Measurements from ENCODE around the gene MALRD1.

MALRD1 gene

GRCh38 chr10:19416164-19416563 is 367.6 kb downstream of the MALRD1 start:
- FAIRE-seq (no peak), DNase-seq (ENCODE audit: insufficient read length, low spot score) (no peak)
- TF ChIP-seq POLR2A (IDR thresholded peaks at IDR 0.05; ENCODE audit: low read depth, low read length): no peak

DNA sequence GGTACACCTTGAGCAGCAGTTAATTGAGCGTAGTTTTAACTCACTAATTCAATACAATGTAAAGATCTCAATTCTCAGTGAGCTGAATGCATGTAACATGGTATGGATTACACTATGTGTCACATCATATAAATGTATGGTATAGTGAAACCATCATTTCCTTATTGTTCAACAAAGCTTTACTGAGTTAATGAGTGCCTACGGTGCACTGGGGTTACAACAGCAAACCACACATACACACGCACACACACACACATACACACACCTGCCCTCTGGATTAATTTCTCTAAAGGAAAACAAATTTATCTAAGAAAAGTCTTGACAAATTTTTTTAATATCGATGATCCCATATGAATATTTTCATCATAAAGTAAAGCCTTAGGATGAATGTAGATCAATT is 369.1 kb downstream of the MALRD1 start:
- TF ChIP-seq POLR2A (IDR thresholded peaks at IDR 0.05; ENCODE audit: low read depth, low read length): no peak
- FAIRE-seq: no peak
- no peak for DNase-seq (ENCODE audit: insufficient read length, low spot score)

- DNase-seq (ENCODE audit: insufficient read length, low spot score) (no peak), FAIRE-seq (no peak)
- TF ChIP-seq POLR2A (IDR thresholded peaks at IDR 0.05; ENCODE audit: low read depth, low read length): no peak
Observed at GRCh38 chr10:19421674-19422073, 373.1 kb downstream of the MALRD1 start.

- FAIRE-seq (no peak), DNase-seq (ENCODE audit: insufficient read length, low spot score) (no peak)
- no peak for TF ChIP-seq POLR2A (IDR thresholded peaks at IDR 0.05; ENCODE audit: low read depth, low read length)
Observed at GRCh38 chr10:19426034-19426433, 377.4 kb downstream of the MALRD1 start.

- DNase-seq (ENCODE audit: insufficient read length, low spot score) (no peak), FAIRE-seq (no peak)
- TF ChIP-seq POLR2A (IDR thresholded peaks at IDR 0.05; ENCODE audit: low read depth, low read length): no peak
Observed at GRCh38 chr10:19431622-19432351, 383.2 kb downstream of the MALRD1 start.

- no peak for FAIRE-seq
- no peak for TF ChIP-seq POLR2A (IDR thresholded peaks at IDR 0.05; ENCODE audit: low read depth, low read length)
- no peak for DNase-seq (ENCODE audit: insufficient read length, low spot score)
Observed at GRCh38 chr10:19449860-19450259, 401.3 kb downstream of the MALRD1 start.

DNA sequence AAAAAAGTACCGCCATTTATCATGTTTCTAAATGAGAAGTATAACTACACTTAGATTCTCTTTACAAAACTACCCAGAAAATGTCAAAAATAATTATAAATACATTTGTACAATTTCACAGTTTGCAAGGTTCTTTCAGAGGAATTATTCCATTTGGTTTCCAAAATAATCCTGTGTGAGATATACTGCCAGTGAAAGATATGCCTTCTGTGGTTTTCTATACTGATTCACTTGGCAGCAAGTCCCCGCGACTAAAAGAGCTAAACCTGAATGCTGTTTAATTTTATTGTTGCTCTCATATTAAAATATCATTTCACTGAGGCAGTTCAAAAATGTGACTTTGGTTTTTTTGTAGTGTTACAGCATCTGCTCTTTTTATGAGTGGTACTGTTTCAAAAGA is 402.8 kb downstream of the MALRD1 start:
- FAIRE-seq (no peak), DNase-seq (ENCODE audit: insufficient read length, low spot score) (no peak)
- no peak for TF ChIP-seq POLR2A (IDR thresholded peaks at IDR 0.05; ENCODE audit: low read depth, low read length)

DNA sequence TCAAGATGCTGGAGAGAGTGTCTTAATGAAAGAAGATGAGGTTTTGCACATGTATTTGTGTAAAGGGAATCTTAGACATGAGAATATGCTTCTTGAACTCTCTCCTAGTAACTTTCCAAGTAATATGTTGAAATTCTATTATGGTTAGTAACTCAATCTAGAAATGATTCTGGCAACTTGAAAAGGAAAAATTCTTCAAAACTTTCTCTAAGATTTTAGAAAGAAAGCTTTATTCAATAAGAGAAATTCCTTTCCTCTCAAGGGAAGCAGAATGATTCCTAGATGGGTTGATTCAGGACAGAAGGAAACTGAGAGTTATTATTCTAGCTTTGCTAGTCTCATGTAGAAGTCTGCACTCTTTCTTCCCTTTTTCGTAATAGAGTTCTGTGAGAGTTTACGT is 403.3 kb downstream of the MALRD1 start:
- FAIRE-seq (no peak), DNase-seq (ENCODE audit: insufficient read length, low spot score) (no peak)
- no peak for TF ChIP-seq POLR2A (IDR thresholded peaks at IDR 0.05; ENCODE audit: low read depth, low read length)

GRCh38 chr10:19453967-19454366 is 405.4 kb downstream of the MALRD1 start:
- TF ChIP-seq POLR2A (IDR thresholded peaks at IDR 0.05; ENCODE audit: low read depth, low read length): no peak
- DNase-seq (ENCODE audit: insufficient read length, low spot score) (no peak), FAIRE-seq (no peak)

- TF ChIP-seq POLR2A (IDR thresholded peaks at IDR 0.05; ENCODE audit: low read depth, low read length): no peak
- FAIRE-seq (no peak), DNase-seq (ENCODE audit: insufficient read length, low spot score) (no peak)
Observed at GRCh38 chr10:19461588-19461987, 413.0 kb downstream of the MALRD1 start.

DNA sequence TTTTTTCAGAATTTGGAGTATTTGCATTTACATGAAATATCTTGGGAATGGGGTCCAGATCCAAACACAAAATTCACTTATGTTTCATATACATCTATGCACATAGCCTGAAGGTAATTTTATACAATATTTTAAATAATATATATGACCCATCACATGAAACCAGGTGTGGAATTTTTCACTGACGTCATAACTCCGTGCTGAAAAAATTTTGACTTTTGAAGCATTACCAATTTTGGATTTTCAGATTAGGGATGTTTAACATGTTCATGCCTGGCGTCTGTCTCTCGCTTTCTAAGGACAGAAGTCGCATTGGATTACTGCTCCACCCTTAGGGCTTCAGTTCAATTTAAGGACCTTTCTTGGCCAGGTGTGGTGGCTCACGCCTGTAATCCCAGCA is 418.1 kb downstream of the MALRD1 start:
- TF ChIP-seq POLR2A (IDR thresholded peaks at IDR 0.05; ENCODE audit: low read depth, low read length): no peak
- FAIRE-seq: no peak
- no peak for DNase-seq (ENCODE audit: insufficient read length, low spot score)

- FAIRE-seq (no peak), DNase-seq (ENCODE audit: insufficient read length, low spot score) (no peak)
- TF ChIP-seq POLR2A (IDR thresholded peaks at IDR 0.05; ENCODE audit: low read depth, low read length): no peak
Observed at GRCh38 chr10:19468413-19468812, 419.8 kb downstream of the MALRD1 start.

GRCh38 chr10:19469521-19469920 is 420.9 kb downstream of the MALRD1 start:
- TF ChIP-seq POLR2A (IDR thresholded peaks at IDR 0.05; ENCODE audit: low read depth, low read length): no peak
- FAIRE-seq (no peak), DNase-seq (ENCODE audit: insufficient read length, low spot score) (no peak)

GRCh38 chr10:19479854-19480253 is 431.3 kb downstream of the MALRD1 start:
- TF ChIP-seq POLR2A (IDR thresholded peaks at IDR 0.05; ENCODE audit: low read depth, low read length): no peak
- FAIRE-seq (no peak), DNase-seq (ENCODE audit: insufficient read length, low spot score) (no peak)

DNA sequence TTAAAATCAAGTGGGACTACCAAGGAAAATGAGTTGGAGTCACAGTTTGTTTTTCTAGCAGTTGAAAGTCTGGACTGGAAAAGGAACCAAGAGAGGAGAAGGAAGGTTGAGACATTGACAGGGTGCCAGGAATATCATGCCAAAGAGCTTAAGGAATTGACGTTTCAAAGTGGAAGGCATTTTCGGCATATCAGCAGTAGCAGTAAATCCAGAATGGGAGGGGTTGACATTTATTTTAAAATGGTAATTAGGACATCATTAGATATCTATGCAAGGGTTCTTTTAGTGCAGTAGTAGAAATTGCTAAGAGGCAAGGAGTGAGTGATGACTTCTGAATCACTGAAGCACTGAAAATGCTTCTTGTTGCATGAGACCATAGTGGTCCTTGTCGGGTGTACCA is 431.8 kb downstream of the MALRD1 start:
- DNase-seq (ENCODE audit: insufficient read length, low spot score) (no peak), FAIRE-seq (no peak)
- TF ChIP-seq POLR2A (IDR thresholded peaks at IDR 0.05; ENCODE audit: low read depth, low read length): no peak

GRCh38 chr10:19483421-19483820 is 434.8 kb downstream of the MALRD1 start:
- no peak for TF ChIP-seq POLR2A (IDR thresholded peaks at IDR 0.05; ENCODE audit: low read depth, low read length)
- no peak for DNase-seq (ENCODE audit: insufficient read length, low spot score)
- no peak for FAIRE-seq
